ENCODE data around the gene CABLES1.
"Not testable (repeated sequence)": the region's sequence is repeated elsewhere in the genome, so short reads cannot be mapped to it uniquely, and the experiment has no call there.

CABLES1 gene

DNA sequence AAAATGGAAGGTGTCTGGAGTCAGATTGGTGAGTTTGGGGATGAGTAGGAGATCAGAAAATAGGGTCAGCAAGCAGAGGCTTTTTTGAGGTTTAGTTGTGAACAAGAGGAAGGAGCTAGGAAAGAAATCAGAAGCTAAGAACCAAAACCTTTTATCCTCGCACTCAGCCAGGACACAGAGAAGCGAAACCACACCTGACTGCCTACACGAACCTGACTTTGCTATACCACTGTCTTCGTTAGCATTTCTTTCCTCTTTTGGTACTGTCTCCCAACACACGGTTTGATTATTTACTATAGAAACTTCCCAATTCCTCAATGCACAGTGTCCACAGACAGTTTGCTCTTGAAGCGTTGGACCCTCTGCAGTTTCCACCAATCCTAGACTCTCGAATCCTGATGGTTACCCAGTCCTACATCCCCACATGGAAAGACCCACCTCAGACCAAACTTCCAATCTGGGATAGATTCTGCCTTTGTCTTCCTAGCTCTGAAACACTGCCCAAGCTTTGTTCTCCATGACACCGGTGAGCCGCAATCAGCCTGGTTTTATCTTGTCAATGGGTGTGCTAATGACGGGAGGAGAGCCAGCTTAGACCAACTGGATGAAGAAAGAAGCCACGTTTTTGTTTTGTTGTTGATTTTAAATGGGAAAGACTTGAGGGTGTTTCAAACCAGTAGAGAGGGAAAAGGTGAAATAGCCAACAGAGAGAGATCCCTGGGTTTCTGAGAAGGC is 137.4 kb downstream of the CABLES1 start:
- no peak for DNase-seq

DNA sequence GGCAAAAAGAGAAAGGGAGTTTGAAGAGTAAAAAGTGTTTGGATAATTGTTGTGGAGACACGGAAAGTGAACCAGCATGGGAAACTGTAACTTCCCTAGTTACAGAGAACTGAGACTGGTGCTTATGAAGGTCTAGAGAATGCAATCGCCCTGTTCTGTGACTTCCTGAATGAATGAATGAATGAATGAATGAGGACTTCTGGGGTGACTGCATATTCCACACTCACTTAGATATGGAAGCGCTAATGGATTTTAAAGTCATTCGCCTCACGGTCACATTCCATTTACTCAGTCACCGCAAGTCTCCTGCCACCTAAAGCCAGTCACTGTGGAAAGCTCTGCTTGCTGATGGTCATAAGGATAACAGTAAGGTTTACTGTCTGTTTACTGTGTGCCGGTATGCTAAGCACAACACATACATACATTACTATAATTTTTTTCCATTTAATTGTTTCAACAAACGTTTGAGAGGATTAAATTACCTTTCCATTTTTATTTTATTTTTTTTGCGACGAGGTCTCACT is 138.2 kb downstream of the CABLES1 start:
- no peak for DNase-seq

DNA sequence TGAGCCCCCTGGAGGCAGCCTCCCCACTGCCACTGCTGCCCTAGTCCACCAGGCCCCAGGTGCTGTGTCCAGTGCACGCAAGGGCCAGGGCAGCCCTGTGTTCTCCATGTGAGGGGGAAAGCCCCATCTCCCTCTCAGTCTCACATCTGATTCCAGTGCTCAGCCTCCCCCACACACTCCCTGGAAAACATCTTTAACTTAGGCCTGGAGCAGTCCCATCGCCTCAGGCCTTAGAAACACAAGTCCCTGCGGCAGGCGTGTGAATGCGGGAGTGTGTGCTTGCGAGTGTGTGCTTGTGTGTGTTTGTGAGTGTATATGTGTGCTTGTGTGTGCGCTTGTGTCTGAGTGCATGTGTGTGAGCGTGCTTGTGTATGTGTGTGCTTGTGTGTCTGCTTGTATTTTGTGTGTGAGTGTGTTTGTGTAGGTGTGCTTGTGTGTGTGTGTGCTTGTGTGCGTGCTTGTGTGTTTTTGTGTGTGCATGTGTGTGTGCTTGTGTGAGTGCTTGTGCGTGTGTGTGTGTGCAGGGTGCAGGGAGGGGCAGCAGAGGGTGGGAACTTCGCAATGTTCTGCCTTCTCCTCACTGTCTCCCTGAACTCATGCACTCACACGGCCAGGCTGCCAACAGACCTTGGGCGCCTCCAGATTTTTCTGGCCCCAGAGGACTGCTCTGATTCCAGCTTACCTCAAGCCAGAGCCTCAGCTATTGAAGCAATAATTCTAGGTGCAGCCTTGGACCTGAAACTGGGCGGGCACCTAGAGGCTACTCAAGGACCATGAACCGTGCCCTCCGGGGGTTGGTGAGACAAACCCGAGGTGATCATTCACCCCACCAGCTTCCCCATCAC is 139.6 kb downstream of the CABLES1 start:
- no peak for DNase-seq

GRCh38 chr18:23276451-23276850 is 141.2 kb downstream of the CABLES1 start:
- no peak for DNase-seq

- DNase-seq, result no peak
Measured at GRCh38 chr18:23277399-23277798, 142.1 kb downstream of the CABLES1 start.

- no peak for DNase-seq
Measured at GRCh38 chr18:23279931-23280330, 144.6 kb downstream of the CABLES1 start.

DNA sequence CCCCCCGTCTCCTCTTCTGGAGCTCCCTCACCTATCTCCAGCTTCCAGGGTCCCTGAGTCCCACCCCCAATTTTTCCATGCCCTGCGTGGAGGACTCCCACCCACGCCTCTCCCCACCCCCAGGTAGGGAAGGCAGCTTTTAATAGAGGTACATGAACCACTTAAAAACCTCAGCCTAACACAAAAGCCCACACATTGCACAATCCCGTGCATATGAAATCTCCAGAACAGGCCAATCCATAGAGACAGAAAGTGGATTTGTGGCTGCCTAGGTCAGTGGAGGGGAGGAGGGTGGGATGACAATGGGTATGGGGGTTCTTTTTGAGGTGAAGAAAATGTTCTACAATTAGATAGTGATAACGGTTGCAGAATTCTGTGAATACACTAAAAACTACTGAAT is 145.6 kb downstream of the CABLES1 start:
- no peak for DNase-seq

DNA sequence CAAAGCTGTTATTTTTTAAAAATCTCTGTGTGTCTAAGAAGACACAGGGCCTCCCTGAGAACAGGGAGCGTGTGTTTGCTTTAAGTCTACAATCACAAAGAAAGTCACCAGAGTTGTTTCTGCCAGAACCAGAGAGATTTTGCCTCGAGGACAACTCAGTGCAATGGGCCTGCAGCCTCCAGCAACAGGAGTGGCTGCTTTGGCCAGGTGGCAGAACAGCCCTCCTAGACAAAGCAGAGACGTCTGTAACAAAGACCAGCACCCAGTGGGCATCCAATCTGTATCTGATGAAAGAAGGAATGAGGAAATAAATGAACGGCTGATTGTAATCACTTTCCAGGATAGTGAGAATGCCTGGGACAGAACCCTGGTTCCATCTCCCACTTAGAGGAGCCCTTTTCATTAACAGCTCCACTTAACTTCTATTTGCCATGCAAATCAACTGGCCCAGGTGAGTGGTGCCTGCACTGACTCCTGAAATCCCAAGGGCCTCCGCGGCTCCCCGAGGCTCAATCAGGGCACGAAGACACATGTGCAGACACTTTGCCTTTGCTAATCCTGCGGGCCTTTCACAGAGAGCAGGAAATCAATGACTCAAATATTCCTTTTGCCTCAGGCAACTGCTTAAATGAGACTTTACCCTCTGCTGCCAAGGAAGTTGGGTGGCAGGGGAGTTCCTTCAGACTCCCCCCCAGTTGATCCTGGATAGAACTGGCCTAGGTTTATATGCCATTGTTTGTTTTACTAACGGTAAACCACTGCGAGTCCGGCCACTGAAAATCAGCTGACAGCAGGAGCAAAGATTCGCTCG is 146.5 kb downstream of the CABLES1 start:
- DNase-seq, result no peak

DNA sequence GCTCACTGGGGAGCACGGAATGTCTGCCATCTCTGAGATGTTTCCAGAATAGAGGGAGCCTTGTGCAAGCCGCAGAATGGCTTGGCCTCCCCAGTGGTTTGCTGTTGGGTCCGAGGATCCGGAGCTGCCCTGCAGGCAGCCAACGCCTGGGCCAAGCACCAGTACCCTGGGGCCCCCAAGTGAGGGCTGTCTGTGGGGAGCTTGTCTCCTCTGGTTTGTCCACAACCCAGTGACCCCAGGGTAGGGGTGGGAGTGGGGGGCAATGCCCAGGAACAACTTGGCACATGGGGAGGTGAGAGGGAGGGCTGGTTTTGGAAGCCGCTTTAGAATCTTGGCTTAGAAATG is 147.1 kb downstream of the CABLES1 start:
- DNase-seq, result no peak

DNA sequence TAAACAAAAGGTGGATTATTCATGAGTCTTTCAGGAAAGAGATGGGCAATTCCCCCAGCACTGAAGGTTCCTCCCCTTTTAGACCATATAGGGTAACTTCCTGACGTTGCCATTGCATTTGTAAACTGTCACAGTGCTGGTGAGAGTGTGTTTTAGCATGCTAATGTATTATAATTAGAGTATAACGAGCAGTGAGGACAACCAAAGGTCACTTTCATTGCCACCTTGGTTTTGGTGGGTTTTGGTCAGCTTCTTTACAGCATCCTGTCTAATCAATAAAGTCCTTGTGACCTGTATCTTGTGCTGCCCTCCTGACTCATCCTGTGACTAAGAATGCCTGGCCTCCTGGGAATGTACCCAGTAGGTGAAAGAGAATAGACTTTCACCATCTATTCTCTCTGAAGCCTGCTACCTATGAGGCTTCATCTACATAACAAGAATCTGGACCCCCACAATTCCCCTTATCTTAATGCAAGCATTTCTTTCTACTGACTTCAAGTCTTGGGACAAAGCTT is 148.7 kb downstream of the CABLES1 start:
- DNase-seq, result no peak

- DNase-seq, result no peak
Measured at GRCh38 chr18:23284629-23285028, 149.3 kb downstream of the CABLES1 start.

GRCh38 chr18:23285581-23285980 is 150.3 kb downstream of the CABLES1 start:
- not testable (repeated sequence) for DNase-seq

DNA sequence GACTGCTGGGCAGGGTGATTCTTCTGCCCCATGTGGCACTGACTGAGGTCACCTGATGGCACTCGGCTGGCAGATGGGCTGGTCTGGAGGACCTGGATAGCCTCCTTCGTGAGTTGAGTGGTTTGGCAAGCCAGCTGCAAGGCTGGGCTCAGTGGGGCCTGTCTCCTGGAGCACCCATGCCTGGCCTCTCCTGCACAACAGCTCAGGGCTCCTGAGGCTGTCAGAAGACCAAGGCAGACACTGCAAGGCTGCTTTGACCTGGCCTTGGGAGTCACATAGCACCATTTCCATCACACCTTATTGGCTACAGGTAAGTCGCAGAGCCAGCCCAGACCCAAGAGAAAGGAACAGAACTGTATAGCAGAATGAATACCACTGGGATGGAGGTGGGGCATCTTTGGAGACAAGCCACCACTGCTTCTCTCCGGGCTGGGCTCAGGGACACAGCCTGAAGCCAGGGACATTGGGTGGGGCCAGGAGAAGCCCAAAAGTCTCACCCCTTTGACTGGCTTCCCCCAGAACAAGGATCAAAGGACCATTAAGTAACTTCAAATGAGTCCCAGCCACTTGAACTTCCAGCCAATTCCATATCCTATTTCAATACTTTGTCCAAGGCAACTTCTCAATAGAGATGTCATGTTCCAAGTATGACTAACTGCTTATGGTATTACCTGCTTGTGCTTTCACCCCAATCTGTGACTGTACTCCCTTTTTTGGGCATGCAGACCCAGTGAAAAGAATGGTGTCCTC is 156.3 kb downstream of the CABLES1 start:
- peak; percentile 22 for DNase-seq

GRCh38 chr18:23300231-23300805 is 165.0 kb downstream of the CABLES1 start:
- DNase-seq, result no peak

GRCh38 chr18:23301972-23302371 is 166.7 kb downstream of the CABLES1 start:
- peak; percentile 64 for DNase-seq

DNA sequence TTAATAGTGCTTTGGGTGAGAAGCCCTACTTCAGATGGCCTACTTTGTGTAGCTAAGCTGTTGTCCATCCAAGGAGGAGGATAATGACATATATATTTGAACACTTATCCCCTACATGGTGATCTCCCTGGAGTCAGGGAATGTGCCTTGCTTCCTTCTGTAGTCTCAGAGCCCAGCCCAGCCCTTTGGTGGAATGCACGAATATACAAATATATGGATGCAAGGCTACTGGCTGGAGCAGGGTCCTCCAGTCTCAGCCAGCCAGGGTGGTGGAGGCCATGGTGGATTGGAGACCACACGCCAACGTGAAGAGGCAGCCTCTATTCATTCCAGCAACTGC is 167.2 kb downstream of the CABLES1 start:
- no peak for DNase-seq

DNA sequence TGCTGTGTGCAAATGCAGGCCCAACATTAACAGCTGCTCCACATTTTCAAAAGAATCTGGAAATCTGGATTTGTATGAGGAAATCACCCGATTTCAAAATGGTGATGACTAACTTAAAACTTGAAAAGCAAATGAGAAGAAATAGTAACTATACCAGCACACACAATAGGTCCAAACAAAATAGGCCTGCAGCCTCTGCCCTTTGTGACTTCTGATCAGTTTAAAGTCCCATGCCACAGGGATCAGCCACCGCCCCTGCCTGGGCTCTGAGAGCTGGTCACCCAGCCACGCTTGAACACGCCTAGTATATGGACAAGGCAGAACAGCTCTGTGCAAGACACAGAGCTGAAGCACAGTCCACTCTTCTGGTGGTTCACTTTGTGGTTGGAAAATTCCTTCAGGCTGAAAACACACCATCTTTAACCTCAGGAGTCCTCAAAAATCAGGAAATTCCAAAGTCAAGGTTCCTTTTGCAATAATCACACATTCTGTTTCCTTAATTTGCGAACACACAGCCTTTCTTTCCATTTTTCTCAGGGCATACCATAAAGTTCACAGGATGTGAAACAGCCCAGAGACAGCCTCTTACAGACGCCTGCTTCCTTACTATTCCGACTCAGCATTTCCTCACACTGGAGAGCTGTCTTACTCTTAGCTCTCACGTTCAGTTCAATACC is 167.7 kb downstream of the CABLES1 start:
- no peak for DNase-seq

GRCh38 chr18:23306822-23307221 is 171.5 kb downstream of the CABLES1 start:
- DNase-seq, result no peak

DNA sequence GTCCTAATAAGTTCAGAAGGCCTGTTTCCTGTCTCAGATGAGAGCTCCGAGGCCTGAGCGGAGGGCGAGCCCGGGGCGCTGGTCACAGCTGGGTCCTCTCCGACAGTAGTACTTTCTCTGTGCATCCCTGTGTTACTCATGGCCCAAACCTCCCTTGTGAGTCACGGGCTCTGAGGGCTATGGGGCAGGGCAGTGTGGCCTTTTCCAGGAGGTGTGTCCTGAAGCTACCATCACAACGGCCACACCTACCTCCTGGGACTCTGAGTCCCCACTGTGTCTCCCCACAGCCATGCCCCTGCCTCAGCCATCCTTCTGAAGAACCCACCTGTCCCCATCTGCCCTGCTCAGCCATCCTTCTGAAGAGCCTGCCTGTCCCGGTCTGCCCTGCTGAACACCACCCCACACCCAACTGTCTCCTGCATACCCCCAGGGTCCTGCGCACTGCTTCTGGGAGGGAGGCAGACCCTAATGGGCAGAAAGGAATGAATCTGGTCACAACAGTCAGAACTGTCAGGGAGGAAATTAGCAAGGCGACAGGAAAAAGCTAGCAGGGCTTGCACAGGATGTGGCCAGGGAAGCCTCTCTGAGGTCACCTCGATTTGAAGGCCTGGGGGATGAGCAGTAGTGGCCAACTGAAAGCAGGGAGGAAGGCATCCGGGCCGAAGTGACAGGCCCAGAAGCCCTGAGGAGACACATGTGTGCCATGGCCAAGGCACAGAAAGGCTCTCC is 172.4 kb downstream of the CABLES1 start:
- DNase-seq, result no peak
